HG02678 (cell line): ENCODE results near the gene CCDC148.

Source experiments
- ATAC-seq: cut with Tn5 transposase; IDR thresholded peaks from one replicate; pipeline ENCODE4 v1.9.1; 2021; ENCODE audit warnings: mild to moderate bottlenecking, moderate library complexity; ENCODE audit not compliant: unreplicated experiment

CCDC148 gene

DNA sequence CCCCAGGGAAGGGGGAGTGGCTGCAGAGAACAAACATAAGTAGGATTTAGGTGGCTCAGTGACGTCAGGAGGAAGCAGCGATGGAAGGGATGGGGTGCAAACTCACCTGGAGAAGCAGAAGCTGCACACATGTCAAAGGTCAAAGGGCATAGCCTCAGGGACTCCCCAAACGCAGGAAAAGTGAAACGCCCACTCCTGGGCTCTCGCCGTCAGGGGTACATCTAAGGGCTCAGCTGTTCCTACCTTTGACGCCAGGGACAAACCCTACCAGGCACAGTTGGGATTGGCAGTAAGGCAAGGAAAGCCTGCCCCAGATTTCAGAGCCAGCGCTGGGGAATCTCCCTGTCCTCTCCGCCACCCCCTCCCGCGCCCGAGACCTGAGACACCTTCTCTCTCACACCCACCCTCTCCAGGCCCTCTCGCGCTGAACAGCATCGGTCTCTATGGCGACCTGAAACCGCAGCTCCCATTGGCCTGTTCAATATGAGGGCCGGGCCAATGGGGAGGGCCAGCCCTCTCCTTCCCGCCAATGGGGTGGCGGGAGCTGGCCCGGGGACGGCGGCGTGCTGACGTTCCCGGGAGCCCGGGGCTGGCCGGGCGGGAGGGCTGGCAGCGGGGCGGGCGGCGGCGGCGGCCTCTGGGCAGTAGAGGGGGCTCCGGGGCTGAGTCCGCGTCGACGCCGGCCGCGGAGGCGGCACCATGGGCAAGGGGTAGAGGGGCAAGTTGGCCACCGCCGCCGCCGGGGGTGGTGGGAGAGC is at the start of gene CCDC148, which contains the start of gene PKP4:
Gene CCDC148 (minus strand): TSS at position 445 of the 758 bp plus-strand sequence. CDS start 314 bp downstream, at position 131.
Gene PKP4 (plus strand): TSS at position 644 of the 758 bp plus-strand sequence. CDS start 76,233 bp downstream, outside the sequence.
- ATAC-seq, result peak; percentile 94

GRCh38 chr2:158505448-158505934 is 48.9 kb upstream of the CCDC148 start:
- no peak for ATAC-seq

GRCh38 chr2:158504088-158504487 is 47.5 kb upstream of the CCDC148 start:
- ATAC-seq, result no peak

GRCh38 chr2:158502974-158503373 is 46.4 kb upstream of the CCDC148 start:
- no peak for ATAC-seq

GRCh38 chr2:158501301-158501700 is 44.7 kb upstream of the CCDC148 start:
- ATAC-seq, result no peak

DNA sequence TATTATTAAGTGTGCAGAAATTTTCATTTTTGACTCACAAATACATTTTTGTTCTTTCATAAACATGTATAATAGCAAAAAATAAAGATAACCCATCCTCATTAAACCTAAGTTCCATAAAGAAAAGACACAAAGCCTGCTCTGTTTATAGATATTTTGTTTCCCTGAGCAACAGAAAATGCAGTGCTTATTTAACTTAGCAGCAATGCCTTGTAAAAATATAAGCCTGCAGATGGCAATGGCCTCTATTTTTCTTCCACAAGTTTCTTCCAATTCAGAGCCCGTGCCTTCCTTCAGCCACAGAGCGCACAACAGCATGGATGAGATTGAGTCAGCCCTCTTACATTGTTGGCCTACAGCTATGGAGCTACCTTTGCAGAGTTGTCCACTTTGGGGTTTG is 43.8 kb upstream of the CCDC148 start:
- ATAC-seq, result no peak

GRCh38 chr2:158499383-158499782 is 42.8 kb upstream of the CCDC148 start:
- no peak for ATAC-seq

- no peak for ATAC-seq
Measured at GRCh38 chr2:158498749-158499136, 42.2 kb upstream of the CCDC148 start.

DNA sequence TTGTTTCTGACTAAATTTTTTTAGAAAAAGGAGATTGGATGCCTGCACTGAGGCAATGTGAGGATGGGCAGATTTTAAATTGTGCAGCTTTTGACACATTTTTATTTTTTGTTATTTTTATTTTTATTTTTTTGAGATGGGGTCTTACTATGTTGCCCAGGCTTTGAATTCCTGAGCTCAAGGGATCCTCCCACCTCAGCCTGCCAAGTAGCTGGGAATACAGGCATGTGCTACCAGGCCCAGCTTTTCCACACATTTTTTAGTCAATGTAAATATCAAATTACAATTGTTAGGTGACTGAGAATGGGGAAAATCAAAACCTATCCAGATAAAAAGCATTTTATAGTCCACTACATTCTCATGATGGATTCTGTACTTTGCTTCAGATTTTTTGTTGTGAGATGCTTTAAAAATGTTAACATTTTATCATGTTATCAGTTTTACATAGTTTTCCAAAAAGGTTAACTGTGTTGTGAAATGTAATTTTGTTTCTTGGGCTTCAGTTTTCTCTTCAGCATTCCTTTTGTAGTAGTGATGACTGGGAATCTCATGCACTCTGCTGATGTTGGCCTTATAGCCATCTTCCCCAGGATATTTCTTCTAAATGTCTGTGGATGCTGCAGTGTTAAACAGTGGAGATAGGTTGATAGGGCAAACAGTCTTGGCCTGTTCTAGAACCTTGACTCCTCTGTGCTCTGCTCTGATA is 41.6 kb upstream of the CCDC148 start:
- ATAC-seq, result no peak

GRCh38 chr2:158497486-158497885 is 40.9 kb upstream of the CCDC148 start:
- no peak for ATAC-seq

DNA sequence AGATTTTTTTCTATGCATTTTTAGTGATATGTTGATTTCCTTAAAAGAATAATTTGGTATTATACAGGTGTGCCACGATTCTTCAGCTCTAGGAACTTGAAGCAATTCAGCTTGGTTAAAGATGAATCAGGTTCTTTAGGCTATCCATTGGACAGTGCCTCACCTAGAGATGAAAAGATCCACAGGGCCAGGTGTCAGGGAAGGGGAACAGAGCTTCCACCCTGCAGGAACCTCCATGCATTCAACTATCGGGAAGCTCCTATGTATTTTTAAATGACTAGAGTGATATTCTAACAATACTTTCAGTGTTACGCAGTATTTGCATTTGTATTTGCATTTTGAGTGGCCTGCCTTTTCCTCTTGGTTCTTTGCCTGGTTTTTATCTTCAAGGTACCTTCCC is 40.4 kb upstream of the CCDC148 start:
- no peak for ATAC-seq

DNA sequence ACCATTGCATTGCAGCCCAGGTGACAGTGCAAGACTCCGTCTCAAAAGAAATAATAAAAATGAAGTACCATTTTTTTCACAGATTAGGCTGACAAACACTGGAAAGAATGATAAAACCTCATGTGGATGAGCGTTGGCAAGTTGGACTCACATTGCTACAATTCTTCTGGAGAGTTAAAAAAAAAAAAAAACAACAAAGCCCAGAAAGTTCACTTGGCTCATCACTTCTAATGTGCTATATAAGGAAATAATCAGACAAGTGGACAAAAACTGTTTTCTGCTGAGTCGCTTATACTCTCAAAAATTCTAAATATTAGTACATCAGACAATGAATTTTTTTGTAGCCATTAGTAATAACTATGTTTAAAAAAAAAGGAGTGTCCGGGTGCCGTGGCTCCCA is 38.6 kb upstream of the CCDC148 start:
- ATAC-seq, result no peak

DNA sequence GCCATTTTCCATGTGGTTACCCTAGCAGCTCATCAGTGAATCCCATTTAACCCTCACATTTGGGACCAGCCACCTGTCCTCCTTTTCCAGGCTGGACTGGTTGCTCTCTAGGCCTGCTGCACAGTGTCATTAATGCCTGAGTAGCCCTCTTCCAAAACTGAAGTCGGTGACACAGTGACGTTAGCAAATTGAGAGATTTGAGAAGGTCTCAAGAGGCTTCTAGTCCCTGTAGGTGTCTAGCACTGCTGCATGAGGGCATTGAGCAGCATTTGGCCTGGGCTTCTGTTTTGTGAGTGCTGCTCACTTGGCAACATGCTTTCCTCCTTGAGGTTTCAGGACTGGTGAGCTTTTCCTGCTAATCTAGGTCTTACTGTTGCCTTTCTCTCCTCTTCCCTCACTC is 36.9 kb upstream of the CCDC148 start:
- ATAC-seq, result no peak

- no peak for ATAC-seq
Measured at GRCh38 chr2:158491072-158491471, 34.5 kb upstream of the CCDC148 start.

- ATAC-seq, result no peak
Measured at GRCh38 chr2:158489366-158490112, 33.0 kb upstream of the CCDC148 start.

DNA sequence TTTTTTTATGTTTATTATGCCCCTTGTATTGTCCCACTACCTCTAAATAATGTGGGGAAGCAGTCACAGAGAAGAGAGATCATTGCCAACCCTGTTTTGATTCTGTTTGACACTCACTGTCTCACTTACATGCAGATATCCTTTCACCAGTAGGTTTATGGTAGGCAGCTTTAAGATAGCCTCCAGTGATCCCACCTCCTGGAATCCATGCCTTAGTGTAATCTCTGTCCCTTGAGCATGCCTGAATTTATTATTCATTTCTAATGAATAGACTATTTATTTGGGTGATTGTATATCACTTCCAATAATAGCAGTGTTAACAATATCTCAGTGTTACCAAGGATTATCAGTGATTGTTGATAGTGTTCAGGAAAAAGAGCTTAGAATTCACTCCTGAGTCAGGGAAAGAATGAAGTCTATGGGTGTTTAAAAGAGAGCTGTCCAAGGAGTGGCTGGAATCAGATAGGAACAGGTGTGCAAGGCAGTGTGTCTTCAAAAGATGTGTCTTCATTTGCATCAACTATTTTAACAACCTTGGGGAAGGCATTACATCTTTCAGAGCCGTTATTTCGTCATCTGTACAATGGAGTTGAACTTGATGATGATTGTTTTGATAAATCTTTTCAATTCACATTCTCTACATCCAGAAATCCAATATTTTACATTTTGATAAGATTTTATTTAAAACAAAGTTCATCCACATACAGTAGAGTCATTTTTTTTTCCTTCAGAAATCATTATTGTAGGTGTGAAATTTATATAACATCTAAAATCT is 32.1 kb upstream of the CCDC148 start:
- no peak for ATAC-seq

GRCh38 chr2:158487419-158487818 is 30.9 kb upstream of the CCDC148 start:
- no peak for ATAC-seq

DNA sequence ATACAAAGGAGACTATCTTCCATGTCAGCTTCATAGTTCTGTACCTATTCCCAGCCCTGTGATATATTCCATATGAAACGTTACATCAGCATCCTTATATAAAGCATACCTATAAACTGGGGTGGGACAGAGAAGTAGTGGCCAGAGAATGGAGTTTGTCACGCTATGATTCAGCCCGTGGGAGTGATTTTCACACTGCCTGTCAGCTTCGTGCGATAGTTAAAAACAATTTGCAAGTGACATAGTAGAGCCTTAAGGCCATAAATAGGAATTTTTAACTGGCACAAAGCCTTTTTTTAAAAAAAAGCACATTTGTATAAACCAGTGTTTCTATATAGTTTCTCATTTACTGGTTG is 30.4 kb upstream of the CCDC148 start:
- no peak for ATAC-seq

DNA sequence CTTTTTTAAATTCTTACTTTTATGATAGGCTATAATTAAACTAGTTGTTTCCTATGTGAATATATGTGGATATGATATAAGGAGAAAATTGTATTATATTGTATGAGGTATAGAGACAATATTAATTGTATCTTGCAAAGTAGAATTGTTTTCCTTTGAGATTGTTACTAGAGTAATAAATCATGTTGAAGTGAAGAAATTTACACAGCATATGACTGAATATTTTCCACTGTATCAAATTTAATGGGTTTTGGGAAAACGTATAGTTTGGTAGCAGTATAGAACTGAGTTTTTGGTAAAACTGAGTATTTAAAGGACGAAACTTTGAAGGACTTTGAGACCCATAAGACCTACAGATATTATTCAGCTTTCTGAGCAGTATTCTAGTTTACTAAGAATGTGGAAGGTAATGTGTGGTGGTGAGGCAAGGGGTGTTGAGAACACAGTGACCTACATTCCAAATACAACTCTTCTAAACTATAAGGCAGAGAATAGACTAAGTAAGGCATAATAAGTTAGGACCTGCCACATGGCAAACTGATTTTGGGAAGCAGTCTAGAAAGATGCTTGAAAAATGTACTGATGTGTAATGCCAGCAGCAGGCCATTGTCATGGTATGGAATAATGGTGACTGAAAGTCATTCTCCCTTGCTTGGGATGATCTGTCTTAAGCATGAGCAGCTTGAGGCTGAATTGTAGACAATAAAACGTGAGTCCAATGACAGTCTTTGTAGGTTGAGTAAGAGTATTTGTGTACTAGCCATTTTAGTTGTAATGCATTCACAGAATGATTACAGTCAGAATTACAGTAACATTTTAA is 29.8 kb upstream of the CCDC148 start:
- no peak for ATAC-seq
